ENCODE measurements around the gene DPP7. TPM values are rescaled to one million over a fixed set of nuclear protein-coding genes. Genes with fewer than 3 reads are reported as not detected.

DPP7 gene
- total RNA-seq = 32.4 TPM

- no peak for DNase-seq
Measured at GRCh38 chr9:137114613-137115393, at the start of gene DPP7. DPP7 (minus strand) TSS chr9:137114733; CDS start chr9:137114713, 20 bp downstream.

DNA sequence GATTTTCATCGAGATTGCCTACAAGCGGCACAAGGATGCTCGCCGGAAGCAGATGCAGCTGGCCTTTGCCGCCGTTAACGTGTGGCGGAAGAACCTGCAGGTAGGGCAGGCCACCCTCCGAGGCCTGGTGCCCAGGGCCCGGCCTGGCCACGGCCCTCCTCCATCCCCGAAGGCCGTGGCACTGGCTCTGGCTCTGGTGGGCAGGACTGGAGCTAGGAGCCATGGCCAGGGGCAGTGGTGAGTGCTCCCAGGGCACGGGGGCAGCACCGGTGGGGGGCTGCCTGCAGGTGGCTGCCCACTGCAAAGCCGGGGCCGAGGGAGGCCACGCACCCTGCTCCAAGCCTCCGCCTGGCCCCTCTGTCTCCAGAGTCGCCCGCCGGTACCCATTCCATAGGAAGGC is 49.3 kb upstream of the DPP7 start:
- no peak for DNase-seq

DNA sequence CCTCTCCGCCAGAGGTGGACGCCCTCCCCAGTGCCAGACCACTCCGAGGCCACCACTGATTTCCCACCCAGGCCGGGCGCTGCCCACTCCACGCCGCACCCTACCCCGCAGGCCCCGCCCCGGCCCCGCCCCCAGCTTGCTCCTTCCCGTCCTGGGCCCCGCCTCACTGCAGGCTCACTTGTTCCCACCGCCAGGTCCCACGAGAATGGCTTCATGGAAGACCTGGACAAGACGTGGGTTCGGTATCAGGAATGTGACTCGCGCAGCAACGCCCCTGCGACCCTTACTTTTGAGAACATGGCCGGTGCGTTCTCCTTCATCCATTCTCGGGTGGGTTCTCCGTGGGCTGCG is 48.8 kb upstream of the DPP7 start:
- no peak for DNase-seq

DNA sequence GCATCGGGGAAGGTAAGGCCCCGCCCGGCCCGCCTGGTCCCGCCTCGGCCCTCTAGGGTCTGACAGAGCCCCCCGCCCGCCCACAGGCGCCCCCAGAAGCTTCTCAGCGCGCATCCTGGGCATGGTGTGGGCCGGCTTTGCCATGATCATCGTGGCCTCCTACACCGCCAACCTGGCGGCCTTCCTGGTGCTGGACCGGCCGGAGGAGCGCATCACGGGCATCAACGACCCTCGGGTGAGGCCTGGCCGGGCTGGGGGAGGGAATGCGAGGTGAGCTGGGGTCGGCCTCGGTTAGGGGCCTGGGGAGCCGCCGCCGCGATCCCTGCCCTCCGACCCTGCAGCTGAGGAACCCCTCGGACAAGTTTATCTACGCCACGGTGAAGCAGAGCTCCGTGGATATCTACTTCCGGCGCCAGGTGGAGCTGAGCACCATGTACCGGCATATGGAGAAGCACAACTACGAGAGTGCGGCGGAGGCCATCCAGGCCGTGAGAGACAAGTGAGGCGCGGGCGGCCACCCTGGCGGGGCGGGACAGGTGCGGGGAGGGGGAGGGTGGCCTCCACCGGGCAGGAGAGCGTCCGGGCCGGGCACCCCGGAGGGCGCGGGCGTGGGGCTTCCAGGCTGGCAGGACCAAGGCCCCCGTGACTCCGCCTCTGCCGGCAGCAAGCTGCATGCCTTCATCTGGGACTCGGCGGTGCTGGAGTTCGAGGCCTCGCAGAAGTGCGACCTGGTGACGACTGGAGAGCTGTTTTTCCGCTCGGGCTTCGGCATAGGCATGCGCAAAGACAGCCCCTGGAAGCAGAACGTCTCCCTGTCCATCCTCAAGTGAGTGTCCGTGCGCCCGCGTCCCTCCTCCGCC is 48.2 kb upstream of the DPP7 start:
- no peak for DNase-seq

- no peak for DNase-seq
Measured at GRCh38 chr9:137161558-137162486, 47.3 kb upstream of the DPP7 start.

DNA sequence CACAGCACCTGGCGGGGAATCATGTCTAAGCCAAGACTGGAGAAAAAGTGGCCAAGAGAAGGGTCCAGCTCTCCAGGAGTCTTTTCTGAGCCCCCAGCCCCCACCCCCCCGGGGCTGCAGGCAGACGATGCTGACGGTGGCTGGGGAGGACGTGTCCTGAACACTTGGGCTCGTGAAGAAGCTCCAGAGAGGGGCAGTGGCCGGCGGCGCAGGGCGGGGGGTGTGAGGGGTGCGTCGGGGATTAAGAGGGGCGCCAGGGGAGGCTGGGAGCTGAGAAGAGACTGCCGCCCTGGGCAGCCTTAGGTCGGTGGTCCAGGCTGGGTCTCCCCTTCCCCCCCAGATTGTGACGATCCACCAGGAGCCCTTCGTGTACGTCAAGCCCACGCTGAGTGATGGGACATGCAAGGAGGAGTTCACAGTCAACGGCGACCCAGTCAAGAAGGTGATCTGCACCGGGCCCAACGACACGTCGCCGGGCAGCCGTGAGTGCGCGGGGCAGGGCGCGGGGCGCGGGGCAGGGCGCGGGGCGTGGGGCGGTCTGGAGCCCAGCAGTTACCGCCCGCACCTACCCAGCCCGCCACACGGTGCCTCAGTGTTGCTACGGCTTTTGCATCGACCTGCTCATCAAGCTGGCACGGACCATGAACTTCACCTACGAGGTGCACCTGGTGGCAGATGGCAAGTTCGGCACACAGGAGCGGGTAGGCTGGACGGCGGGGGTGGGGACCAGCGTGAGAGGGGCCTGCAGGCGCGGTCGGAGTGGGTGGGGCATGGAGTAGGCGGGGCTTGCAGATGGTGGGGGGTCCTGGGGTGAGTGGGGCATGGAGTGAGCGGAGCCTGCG is 46.4 kb upstream of the DPP7 start:
- no peak for DNase-seq

GRCh38 chr9:137160054-137160425 is 45.5 kb upstream of the DPP7 start:
- DNase-seq = no peak

DNA sequence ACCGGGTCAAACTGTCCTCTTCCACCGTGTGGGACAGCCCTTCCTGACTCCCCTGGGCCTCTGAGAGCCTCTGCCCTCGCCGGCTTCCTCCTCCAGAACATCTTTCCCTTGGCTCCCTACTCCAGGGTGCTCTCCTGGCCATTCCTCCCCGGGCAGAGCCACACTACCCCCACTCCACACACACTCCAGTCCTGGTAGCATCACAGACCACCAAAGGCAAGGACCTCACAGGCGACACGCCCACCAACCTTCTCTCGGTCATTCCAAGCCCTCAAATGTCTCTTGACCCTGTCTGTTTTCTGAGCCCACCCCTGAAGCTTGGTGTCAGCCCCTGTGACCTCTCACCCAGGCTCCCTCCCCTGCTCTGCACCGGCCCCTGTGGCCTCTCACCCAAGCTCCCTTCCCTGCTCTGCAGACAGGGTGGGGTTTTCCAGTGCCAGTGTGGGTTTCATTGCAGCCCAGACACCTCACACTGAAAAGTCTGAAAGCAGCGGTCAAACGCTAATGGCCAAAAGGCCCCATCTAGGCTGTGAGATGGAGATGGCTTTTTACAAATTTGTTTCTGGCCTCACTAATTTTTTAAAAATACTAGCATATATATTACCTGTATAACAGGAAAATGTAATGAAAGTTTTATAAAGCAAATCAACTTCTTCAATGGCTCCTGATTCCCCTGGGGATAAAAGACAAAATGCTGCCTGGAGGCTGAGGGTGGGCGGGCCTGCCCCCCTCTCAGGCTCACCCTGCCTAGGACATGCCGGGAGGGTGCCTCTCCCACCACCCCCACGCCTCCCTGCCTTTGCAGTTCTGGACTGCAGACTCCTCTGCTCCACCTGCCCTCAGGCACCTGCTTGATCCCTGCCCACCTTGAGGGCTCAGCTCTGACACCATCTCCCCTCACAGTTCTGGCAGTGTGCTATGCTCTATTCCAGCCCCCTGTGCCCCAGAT is 44.8 kb upstream of the DPP7 start:
- no peak for DNase-seq

DNA sequence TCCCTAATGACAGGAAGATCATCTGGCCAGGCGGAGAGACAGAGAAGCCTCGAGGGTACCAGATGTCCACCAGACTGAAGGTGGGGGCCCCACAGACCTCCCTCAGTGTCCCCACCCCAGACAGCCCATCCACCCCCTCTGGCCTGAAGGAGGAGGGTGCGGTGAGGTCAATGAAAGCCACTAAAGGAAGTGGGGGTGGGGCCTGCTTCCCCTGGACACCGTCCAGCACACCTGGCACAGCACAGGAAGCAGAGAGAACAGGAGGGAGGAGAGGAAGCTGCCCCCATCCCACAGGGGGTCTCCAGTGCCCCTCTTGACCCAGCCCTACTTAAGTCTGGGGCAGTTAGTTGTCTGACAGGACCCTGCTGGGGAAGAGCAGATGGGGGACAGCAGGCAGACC is 44.1 kb upstream of the DPP7 start:
- no peak for DNase-seq

- DNase-seq = no peak
Measured at GRCh38 chr9:137157618-137158415, 43.3 kb upstream of the DPP7 start.

GRCh38 chr9:137156567-137157375 is 42.2 kb upstream of the DPP7 start:
- DNase-seq = no peak

DNA sequence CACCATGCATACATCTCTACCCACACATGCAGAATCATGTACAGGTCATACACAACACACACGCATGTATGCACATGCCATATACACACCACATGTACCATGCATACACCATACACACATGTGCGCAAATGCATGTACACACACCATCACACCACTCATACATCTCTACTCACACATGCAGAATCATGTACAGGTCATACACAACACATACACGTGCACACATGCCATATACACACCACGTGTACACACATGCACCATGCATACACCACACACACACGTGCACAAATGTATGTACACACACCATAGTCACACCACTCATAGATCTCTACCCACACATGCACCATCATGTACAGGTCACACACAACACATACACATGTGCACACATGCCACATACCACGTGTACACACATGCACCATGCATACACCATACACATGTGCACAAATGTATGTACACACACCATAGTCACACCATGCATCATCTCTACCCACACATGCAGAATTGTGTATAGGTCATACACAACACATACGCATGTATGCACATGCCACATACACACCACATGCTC is 38.4 kb upstream of the DPP7 start:
- no peak for DNase-seq

GRCh38 chr9:137150617-137151457 is 36.3 kb upstream of the DPP7 start:
- DNase-seq = no peak

DNA sequence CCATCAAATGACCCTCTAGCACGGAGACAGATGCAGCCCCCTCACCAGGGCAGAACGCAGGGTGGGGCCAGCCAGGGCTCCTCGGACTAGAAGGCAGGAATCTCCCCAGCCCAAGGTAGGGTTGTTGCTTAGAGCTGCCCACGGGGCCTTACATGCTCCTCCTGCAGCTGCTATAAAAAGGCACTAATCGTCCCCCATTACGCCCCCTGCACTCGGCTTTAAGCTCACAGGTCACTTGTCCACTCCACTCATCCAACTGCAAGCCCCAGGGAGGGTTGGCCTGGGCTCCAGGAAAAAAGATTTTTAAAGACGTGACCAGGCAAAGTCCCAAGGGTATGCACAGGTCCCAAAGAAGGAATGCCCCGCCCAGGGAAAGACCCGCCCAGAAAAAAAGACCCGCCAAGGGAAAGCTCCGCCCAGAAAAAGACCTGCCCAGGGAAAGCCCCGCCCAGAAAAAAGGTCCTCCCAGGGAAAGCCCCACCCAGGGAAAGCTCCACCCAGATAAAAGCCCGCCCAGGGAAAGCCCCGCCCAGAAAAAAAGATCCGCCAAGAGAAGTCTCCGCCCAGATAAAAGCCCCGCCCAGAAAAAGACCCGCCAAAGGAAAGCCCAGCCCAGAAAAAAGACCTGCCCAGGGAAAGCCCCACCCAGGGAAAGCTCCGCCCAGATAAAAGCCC is 35.5 kb upstream of the DPP7 start:
- no peak for DNase-seq

DNA sequence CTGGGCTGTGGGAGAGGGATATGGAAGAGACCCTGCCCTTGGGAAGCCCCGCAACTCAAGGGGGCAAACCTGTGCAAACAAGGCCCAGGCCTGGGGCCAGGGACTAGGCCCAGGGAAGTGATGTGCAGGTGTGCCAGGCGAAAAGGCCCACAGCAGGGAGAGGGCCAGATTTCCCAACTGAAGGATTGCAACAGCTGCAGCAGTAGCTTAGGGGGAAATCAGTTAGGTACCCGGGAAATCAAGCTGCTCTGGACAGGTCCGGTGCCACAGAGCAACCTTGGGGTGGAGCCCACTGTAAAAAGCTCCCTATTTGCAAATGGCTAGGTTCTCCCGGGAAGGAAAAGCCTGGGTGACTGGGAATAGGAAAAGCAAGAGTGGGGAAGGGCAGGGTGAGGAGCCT is 34.8 kb upstream of the DPP7 start:
- DNase-seq = no peak

GRCh38 chr9:137148661-137149060 is 34.1 kb upstream of the DPP7 start:
- no peak for DNase-seq

GRCh38 chr9:137148242-137148641 is 33.7 kb upstream of the DPP7 start:
- no peak for DNase-seq
